Measurements from ENCODE around the gene FAM193B. TPM values are rescaled to one million over a fixed set of nuclear protein-coding genes. Genes with fewer than 3 reads are reported as not detected.

The FAM193B gene
- total and polyA plus RNA-seq, 9 of the 15 experiments (the other 6 are each of a cell fraction or from before 2014, with no cell fraction given): 4.4 to 76.4 (median 37.3) TPM

DNA sequence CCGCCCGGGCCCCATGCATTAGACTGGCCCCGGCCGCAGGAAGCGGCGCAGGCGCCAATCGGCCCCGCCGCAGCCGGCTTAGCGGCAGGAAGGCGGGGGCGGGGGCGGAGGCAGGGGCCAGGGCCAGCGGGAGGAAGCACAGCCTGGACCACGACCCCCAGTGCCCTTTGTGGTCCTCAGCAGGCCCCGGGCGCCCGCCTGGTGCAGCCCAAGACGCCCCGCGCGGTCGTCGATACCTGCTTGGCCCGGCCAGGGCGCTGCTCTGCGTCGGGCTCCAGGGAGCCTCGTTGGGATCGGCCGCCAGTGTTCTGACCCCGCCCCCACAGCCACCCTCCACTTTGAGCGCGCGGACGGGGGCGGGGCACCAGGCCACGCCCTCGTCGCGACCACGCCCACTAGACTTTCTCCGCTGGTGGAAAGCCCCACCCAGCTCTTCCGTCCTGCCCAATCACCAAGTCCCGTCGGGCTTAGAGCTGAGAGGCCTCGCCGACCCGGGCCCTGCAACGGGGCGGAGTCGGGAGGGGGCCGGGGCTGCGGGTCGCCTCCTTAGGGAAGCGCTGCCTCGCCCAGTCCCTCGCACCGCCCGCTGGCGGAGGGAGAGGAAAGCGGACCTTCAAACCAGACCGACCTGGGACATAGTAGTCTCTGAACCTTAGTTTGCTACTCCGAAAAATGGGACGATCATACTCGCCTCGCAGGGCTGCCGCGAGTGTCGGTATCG, 56.9 kb downstream of the FAM193B start, which contains the start of gene PDLIM7 (continued):
- TF ChIP-seq CBX3 (IDR thresholded peaks at IDR 0.05; ENCODE audit: borderline replicate concordance in 1 of 2, low read length in 2 of 2): peak in 1 of 2 experiments; percentile 84; a peak in 2 of 3 replicates
- TF ChIP-seq GABPA (tag; conservative IDR thresholded peaks at IDR 0.05; ENCODE audit: low read depth): no peak
- TF ChIP-seq, protein P1, sequence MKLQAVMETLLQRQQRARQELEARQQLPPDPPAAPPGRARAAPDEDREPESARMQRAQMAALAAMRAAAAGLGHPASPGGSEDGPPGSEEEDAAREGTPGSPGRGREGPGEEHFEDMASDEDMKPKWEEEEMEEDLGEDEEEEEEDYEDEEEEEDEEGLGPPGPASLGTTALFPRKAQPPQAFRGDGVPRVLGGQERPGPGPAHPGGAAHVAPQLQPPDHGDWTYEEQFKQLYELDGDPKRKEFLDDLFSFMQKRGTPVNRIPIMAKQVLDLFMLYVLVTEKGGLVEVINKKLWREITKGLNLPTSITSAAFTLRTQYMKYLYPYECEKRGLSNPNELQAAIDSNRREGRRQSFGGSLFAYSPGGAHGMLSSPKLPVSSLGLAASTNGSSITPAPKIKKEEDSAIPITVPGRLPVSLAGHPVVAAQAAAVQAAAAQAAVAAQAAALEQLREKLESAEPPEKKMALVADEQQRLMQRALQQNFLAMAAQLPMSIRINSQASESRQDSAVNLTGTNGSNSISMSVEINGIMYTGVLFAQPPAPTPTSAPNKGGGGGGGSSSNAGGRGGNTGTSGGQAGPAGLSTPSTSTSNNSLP (IDR thresholded peaks at IDR 0.05; ENCODE audit: borderline replicate concordance, low read depth, low read length): no peak
- TF ChIP-seq ZNF398 (CRISPR knock-in tag; IDR thresholded peaks at IDR 0.05): no peak
- TF ChIP-seq MAFG (tag; conservative IDR thresholded peaks at IDR 0.05): no peak
- TF ChIP-seq, protein P2, sequence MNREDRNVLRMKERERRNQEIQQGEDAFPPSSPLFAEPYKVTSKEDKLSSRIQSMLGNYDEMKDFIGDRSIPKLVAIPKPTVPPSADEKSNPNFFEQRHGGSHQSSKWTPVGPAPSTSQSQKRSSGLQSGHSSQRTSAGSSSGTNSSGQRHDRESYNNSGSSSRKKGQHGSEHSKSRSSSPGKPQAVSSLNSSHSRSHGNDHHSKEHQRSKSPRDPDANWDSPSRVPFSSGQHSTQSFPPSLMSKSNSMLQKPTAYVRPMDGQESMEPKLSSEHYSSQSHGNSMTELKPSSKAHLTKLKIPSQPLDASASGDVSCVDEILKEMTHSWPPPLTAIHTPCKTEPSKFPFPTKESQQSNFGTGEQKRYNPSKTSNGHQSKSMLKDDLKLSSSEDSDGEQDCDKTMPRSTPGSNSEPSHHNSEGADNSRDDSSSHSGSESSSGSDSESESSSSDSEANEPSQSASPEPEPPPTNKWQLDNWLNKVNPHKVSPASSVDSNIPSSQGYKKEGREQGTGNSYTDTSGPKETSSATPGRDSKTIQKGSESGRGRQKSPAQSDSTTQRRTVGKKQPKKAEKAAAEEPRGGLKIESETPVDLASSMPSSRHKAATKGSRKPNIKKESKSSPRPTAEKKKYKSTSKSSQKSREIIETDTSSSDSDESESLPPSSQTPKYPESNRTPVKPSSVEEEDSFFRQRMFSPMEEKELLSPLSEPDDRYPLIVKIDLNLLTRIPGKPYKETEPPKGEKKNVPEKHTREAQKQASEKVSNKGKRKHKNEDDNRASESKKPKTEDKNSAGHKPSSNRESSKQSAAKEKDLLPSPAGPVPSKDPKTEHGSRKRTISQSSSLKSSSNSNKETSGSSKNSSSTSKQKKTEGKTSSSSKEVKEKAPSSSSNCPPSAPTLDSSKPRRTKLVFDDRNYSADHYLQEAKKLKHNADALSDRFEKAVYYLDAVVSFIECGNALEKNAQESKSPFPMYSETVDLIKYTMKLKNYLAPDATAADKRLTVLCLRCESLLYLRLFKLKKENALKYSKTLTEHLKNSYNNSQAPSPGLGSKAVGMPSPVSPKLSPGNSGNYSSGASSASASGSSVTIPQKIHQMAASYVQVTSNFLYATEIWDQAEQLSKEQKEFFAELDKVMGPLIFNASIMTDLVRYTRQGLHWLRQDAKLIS (CRISPR knock-in tag; IDR thresholded peaks at IDR 0.05): no peak; the same call in 1 of the 2 replicates
- TF ChIP-seq DACH1 (IDR thresholded peaks at IDR 0.05; ENCODE audit: partially characterized antibody): no peak
- TF ChIP-seq RAD21 (CRISPR knock-in tag; conservative IDR thresholded peaks at IDR 0.05 in 1 of 2, IDR thresholded peaks at IDR 0.05 in 1 of 2): 0 out of 4 replicates have a peak, but pooled peaks of 1 of the 2 experiments have one; percentile 2
- no peak for TF ChIP-seq POLR3G (IDR thresholded peaks at IDR 0.05; ENCODE audit: extremely low read depth, insufficient read length, insufficient replicate concordance)
- TF ChIP-seq MYNN (IDR thresholded peaks at IDR 0.05): peak; percentile 14; the same call in 1 of the 2 replicates
- TF ChIP-seq MYNN (CRISPR knock-in tag; IDR thresholded peaks at IDR 0.05): no peak
- TF ChIP-seq ZNF780A (CRISPR knock-in tag; IDR thresholded peaks at IDR 0.05): no peak
- TF ChIP-seq, protein P3, sequence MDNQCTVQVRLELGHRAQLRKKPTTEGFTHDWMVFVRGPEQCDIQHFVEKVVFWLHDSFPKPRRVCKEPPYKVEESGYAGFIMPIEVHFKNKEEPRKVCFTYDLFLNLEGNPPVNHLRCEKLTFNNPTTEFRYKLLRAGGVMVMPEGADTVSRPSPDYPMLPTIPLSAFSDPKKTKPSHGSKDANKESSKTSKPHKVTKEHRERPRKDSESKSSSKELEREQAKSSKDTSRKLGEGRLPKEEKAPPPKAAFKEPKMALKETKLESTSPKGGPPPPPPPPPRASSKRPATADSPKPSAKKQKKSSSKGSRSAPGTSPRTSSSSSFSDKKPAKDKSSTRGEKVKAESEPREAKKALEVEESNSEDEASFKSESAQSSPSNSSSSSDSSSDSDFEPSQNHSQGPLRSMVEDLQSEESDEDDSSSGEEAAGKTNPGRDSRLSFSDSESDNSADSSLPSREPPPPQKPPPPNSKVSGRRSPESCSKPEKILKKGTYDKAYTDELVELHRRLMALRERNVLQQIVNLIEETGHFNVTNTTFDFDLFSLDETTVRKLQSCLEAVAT (IDR thresholded peaks at IDR 0.05): peak; percentile 9 to 26; a peak in 1 of 4 replicates
- 0 out of 2 replicates have a peak, but pooled peaks have one; percentile 42 for TF ChIP-seq TCF3 (CRISPR knock-in tag; IDR thresholded peaks at IDR 0.05)
- no peak for TF ChIP-seq ZNF77 (CRISPR knock-in tag; IDR thresholded peaks at IDR 0.05)
- TF ChIP-seq NR2C2 (CRISPR knock-in tag; IDR thresholded peaks at IDR 0.05): no peak
- no peak for TF ChIP-seq NR2C2 (tag; IDR thresholded peaks at IDR 0.05)
- TF ChIP-seq ZNF224 (CRISPR knock-in tag; IDR thresholded peaks at IDR 0.05): no peak
- no peak for TF ChIP-seq ZNF217 (CRISPR knock-in tag; IDR thresholded peaks at IDR 0.05)

Measured in K562 (cell line).